Measurements from ENCODE around the gene CAP2. TPM values are rescaled to one million over a fixed set of nuclear protein-coding genes. Genes with fewer than 3 reads are reported as not detected.
"Not testable (repeated sequence)": the region's sequence is repeated elsewhere in the genome, so short reads cannot be mapped to it uniquely, and the experiment has no call there.

CAP2 gene
- total RNA-seq, 1 donor from 2014 or later, result 5.5 TPM

DNA sequence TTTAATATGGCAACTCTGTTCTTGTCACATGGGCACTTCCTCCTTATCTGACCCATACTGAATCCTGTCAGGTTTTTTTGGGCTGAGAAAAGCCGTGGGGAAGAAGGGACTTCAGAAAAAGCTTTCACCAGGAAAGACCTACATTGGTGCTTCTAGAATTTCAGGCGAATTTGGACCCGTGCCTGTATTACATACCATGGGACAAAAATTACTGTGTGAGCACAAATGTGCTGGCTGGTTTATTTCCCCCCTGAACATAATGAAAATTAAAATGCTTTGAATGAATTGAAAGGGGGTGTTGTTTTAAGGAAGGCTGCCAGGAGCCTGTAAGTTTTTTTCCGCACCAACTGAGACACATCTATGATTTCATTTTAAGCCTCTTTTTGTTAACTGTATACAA is 29.6 kb downstream of the CAP2 start:
- TF ChIP-seq, protein P1, sequence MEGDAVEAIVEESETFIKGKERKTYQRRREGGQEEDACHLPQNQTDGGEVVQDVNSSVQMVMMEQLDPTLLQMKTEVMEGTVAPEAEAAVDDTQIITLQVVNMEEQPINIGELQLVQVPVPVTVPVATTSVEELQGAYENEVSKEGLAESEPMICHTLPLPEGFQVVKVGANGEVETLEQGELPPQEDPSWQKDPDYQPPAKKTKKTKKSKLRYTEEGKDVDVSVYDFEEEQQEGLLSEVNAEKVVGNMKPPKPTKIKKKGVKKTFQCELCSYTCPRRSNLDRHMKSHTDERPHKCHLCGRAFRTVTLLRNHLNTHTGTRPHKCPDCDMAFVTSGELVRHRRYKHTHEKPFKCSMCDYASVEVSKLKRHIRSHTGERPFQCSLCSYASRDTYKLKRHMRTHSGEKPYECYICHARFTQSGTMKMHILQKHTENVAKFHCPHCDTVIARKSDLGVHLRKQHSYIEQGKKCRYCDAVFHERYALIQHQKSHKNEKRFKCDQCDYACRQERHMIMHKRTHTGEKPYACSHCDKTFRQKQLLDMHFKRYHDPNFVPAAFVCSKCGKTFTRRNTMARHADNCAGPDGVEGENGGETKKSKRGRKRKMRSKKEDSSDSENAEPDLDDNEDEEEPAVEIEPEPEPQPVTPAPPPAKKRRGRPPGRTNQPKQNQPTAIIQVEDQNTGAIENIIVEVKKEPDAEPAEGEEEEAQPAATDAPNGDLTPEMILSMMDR (conservative IDR thresholded peaks at IDR 0.05; ENCODE audit: low read depth, low read length), result no peak
- no peak for DNase-seq (ENCODE audit: low read depth)
- H3K4me3 ChIP-seq (ENCODE audit: low read depth, low read length), result no peak overlapping the region

DNA sequence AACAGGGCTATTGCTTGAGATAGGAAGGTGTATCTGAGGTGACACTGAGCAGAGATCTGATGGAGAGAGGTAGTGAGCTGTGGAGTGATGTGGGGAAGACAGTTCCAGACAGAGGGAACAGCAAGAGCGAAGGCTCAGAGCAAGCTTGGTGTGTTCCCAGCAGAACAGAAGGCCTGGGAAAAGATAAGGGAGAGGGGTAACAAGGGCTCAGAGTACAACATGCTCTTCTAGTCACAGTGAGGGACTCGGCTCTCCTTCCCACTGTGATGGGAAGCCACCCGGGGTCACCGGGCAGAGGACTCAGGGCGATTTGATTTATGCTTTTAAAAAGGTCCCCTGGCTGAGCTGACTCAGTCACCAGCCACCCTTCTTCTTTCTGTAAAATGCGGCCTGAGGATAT is 33.7 kb downstream of the CAP2 start:
- no peak for DNase-seq (ENCODE audit: low read depth)
- H3K4me3 ChIP-seq (ENCODE audit: low read depth, low read length), result no peak overlapping the region
- TF ChIP-seq, protein P1 (conservative IDR thresholded peaks at IDR 0.05; ENCODE audit: low read depth, low read length), result no peak

DNA sequence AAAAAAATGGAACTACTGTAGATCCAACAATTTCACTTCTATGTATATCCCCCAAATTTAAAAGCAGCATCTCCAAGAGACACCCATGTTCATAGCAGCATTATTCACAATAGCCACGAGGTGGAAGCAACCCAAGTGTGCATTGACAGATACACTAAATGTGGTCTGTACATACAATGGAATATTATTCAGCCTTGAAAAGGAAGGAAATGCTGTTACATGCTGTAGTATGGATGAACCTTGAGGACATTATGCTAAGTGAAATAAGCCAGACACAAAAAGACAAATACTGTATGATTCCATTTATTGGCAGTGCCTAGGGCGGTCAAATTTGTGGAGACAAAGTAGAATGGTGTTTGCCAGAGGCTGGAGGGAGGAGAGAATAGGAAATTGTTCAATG is 34.2 kb downstream of the CAP2 start:
- no peak overlapping the region for H3K4me3 ChIP-seq (ENCODE audit: low read depth, low read length)
- TF ChIP-seq, protein P1 (conservative IDR thresholded peaks at IDR 0.05; ENCODE audit: low read depth, low read length), result no peak
- DNase-seq (ENCODE audit: low read depth), result no peak

DNA sequence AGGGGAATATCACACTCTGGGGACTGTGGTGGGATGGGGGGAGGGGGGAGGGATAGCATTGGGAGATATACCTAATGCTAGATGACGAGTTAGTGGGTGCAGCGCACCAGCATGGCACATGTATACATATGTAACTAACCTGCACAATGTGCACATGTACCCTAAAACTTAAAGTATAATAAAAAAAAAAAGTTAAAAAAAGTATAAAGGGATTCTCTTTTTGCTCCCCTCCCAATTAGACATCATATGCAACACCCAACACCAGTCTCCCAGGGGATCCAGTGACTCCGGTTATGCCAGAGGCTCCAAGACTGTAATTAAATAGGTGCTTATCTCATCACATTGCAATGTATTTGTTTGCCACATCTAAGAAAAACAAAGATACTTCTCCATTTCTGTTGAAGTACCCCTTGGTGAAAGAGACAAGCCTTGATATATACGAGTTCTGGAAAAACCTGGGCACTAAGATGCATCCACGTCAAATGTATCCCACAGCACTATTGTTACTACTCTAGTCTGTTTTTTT is 35.3 kb downstream of the CAP2 start:
- DNase-seq (ENCODE audit: low read depth); H3K4me3 ChIP-seq (ENCODE audit: low read depth, low read length): not testable (repeated sequence)

DNA sequence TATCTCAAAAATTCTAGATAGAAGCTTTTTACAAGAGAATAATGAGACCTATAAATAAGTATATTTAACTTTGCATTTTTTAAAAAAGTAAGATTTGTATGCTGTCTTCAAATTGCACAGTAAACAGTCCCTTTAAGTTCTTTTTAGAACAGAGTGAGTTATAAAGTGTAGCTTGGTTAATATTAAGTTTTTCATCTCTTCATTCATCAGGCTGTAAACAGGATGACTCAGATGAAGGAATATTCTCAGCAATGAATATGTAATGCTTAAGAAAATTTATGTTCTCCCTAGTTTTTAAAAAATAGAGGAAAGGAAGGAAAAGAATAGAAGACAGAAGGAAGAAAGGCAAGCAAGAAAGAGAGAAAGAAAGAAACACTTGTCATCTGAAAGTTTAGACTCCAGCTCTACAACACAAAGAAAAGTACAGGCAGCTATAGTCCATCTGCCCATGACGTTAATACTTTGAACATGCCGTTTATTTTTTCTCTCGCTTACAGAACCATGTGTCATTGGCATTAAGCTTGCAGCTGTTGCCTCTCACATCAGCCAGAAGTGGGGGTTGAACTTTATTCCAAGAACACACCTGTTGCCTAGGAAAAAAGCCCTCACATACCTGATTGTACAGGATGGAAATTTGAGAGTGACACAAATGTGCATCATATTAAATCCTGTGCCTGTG is 36.1 kb downstream of the CAP2 start:
- DNase-seq (ENCODE audit: low read depth), result no peak
- TF ChIP-seq, protein P1 (conservative IDR thresholded peaks at IDR 0.05; ENCODE audit: low read depth, low read length), result no peak
- no peak overlapping the region for H3K4me3 ChIP-seq (ENCODE audit: low read depth, low read length)

DNA sequence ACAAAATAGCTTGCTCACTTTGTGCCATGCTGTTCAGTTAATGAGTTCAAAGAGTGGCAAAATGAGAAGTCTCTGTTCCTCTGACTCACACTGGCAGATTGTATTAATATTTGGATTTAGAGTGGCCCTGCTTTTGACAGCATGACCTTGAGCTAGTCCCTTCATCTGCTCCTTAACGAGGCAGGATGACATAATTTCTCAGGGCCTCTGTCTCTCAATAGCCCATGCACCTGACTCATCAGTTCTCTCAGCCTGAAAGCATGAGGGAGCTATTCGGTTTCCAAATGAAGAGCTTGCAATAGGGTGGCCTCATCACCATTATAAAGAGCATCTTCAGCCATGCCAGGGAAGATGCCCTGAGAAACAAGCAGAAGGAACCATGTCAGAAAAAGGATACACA is 38.2 kb downstream of the CAP2 start:
- DNase-seq (ENCODE audit: low read depth), result peak; percentile 41
- no peak overlapping the region for H3K4me3 ChIP-seq (ENCODE audit: low read depth, low read length)
- TF ChIP-seq, protein P1 (conservative IDR thresholded peaks at IDR 0.05; ENCODE audit: low read depth, low read length), result no peak

DNA sequence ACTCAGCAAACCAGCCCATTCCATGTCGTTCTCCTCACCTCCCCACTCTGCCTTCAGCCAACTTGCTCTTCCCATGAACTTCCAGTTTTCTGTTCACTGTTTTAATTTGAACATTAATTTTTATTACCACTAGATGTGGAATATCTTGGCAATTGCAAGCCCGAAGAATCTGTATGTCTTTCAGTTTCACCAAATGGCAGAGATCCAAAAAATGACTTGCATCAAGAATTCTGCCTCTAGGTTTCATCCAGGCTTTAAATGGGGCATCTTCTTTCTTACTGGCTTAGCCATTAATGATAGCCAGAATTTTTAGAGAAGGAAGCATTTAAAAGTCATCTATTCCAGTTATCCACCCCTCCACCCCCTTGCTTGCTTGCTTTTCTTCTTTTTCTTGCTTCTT is 39.0 kb downstream of the CAP2 start:
- TF ChIP-seq, protein P1 (conservative IDR thresholded peaks at IDR 0.05; ENCODE audit: low read depth, low read length), result no peak
- DNase-seq (ENCODE audit: low read depth), result no peak
- no peak overlapping the region for H3K4me3 ChIP-seq (ENCODE audit: low read depth, low read length)

All from epithelial cell of proximal tubule (primary cell).